ENCODE measurements around the gene GKN2. TPM values are rescaled to one million over a fixed set of nuclear protein-coding genes. Genes with fewer than 3 reads are reported as not detected.
A peak's percentile ranks its signal among the peaks of the same experiment; 100 is the strongest.

GKN2 gene
- total and polyA plus RNA-seq, 2 of the 13 experiments (the other 11 are each of a cell fraction or from before 2014, with no cell fraction given) = not detected

DNA sequence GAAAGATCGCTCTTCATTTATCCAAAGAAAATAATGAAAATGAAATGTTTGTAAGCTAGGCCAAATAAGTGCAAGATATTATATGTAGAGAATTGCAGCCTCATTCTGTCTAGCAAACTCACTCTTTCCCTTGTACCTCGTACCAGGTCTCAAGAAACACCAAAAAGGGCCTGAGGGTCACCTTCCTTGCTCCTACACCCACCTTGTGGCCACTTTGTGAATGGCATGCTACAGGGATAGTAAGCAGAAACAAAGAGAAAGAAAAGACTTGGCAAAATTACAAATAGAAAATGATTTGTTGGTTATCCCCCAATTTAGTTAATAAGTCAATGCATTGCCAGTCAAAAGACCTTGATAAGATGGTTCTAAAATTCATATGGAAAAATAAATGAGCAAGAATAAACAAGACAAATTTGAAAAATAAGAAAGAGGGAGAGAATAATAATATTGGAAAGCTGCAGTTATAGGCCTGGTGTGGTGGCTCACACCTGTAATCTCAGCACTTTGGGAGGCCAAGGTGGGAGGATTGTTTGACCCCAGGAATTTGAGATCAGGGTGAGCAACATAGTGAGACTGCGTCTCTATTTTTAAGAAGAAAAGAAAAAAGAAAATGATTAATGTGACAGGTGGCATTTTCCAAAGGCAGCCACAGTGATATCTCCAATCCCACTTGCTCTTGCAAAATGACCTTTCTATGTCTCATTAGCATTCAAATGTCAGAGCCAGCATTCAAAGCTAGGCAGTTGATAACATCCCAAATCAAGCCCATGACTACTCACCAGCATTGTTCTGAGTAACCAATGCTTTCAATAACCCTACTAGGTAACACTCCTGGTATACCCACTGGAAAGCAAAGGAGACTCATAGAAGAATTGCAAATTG is 42.7 kb downstream of the GKN2 start (continued):
- TF ChIP-seq XRCC5 (optimal IDR thresholded peaks at IDR 0.05; ENCODE audit: low read length) (peak; percentile 34), THAP11 (CRISPR knock-in tag; IDR thresholded peaks at IDR 0.05) (no peak), ELF3 (CRISPR knock-in tag; IDR thresholded peaks at IDR 0.05) (0 out of 2 replicates have a peak, but pooled peaks have one; percentile 25), TRIM24 (CRISPR knock-in tag; IDR thresholded peaks at IDR 0.05) (no peak), TGIF2 (CRISPR knock-in tag; IDR thresholded peaks at IDR 0.05) (no peak)

GRCh38 chr2:68908392-68908970 is 44.2 kb downstream of the GKN2 start:
- H4K20me1 ChIP-seq (ENCODE audit: insufficient read depth, low read length) = no peaks in the 10 kb centered on the region
- H3K4me2 ChIP-seq (ENCODE audit: low read depth, low read length) = peak overlapping the region; percentile 37; the same call in 1 of the 2 replicates
- intact Hi-C loops (cut with micrococcal nuclease; ENCODE audit: unreplicated experiment) (loop anchor here (5.0 kb wide), 1 partner anchor 71 kb away; no protein-coding TSS in a partner anchor), in situ Hi-C loops (cut with HindIII; ENCODE audit: extremely low pct_ligation_motif_present, low pct_unique_long_range_greater_than_20kb) (no loop called here)
- WGBS (ENCODE audit: low lambda C conversion rate) = 4% methylated on average over 4 of the region's 5 CpGs
- peaks cover 10% of the 10 kb centered on the region for H3K4me1 ChIP-seq (ENCODE audit: insufficient read depth, low read length)
- no peak overlapping the region for H3K9ac ChIP-seq (ENCODE audit: insufficient read depth, low read depth, low read length)
- no peaks in the 10 kb centered on the region for H3K9me3 ChIP-seq (ENCODE audit: low read length)
- ATAC-seq = peak; percentile 53
- FAIRE-seq = no peak
- no peaks in the 10 kb centered on the region for H3K79me2 ChIP-seq (ENCODE audit: insufficient read depth, low read length)
- no peak overlapping the region for H2AFZ ChIP-seq (ENCODE audit: low read length)
- ChIA-PET POLR2A (no interaction called here), CTCF (ENCODE audit: low intra/inter-chr PET ratio, low total read pairs) (interaction anchor here (2.9 kb wide), 1 partner anchor 156 kb away, joined by 31 read pairs; no protein-coding TSS in a partner anchor)
- no peak overlapping the region for H3K4me3 ChIP-seq (replicated peaks in 1 of 3; ENCODE audit: insufficient read depth in 1 of 3, low read depth in 2 of 3, low read length in 3 of 3)
- peaks cover 0 to 15% of the 10 kb centered on the region in 2 experiments; a peak in 1 of 5 replicates for H3K27me3 ChIP-seq (ENCODE audit: control insufficient read depth in 1 of 2, insufficient read depth in 2 of 2, low read length in 2 of 2)
- no peaks in the 10 kb centered on the region for H3K36me3 ChIP-seq (replicated peaks in 1 of 2; ENCODE audit: control insufficient read depth in 1 of 2, insufficient read depth in 2 of 2, low read length in 2 of 2)
- no peak for DNase-seq (ENCODE audit: low spot score)
- no TSS peak for BruUV-seq (replicated peaks)
- H3K27ac ChIP-seq (ENCODE audit: extremely low read length, insufficient read depth, low read length) = no peak overlapping the region
- TF ChIP-seq NR2F1 (CRISPR knock-in tag; IDR thresholded peaks at IDR 0.05) = no peak
- no peak for TF ChIP-seq NFKBIZ (CRISPR knock-in tag; IDR thresholded peaks at IDR 0.05)
- TF ChIP-seq TMF1 (CRISPR knock-in tag; IDR thresholded peaks at IDR 0.05; ENCODE audit: low read depth) = no peak
- TF ChIP-seq ZNF570 (CRISPR knock-in tag; IDR thresholded peaks at IDR 0.05; ENCODE audit: borderline replicate concordance) = no peak
- no peak for TF ChIP-seq GABPA (IDR thresholded peaks at IDR 0.05; ENCODE audit: low read depth, low read length)
- peak; percentile 51; the same call in 1 of the 2 replicates for TF ChIP-seq GABPA (CRISPR knock-in tag; IDR thresholded peaks at IDR 0.05; ENCODE audit: low read depth)
- TF ChIP-seq ZFP62 (CRISPR knock-in tag; IDR thresholded peaks at IDR 0.05) = no peak
- TF ChIP-seq GABPB1 (CRISPR knock-in tag; IDR thresholded peaks at IDR 0.05) = peak; percentile 33; the same call in 1 of the 2 replicates
- TF ChIP-seq MYPOP (CRISPR knock-in tag; IDR thresholded peaks at IDR 0.05) = no peak
- TF ChIP-seq NCOA1 (CRISPR knock-in tag; IDR thresholded peaks at IDR 0.05) = no peak
- no peak for TF ChIP-seq EZH2 (conservative IDR thresholded peaks at IDR 0.05; ENCODE audit: low read depth, low read length)
- TF ChIP-seq ZNF180 (CRISPR knock-in tag; IDR thresholded peaks at IDR 0.05; ENCODE audit: borderline replicate concordance, low read depth) = no peak
- no peak for TF ChIP-seq MED13 (CRISPR knock-in tag; IDR thresholded peaks at IDR 0.05)
- no peak for TF ChIP-seq SOX13 (IDR thresholded peaks at IDR 0.05)
- TF ChIP-seq SOX13 (CRISPR knock-in tag; conservative IDR thresholded peaks at IDR 0.05 in 1 of 2, IDR thresholded peaks at IDR 0.05 in 1 of 2) = no peak
- TF ChIP-seq JDP2 (CRISPR knock-in tag; IDR thresholded peaks at IDR 0.05; ENCODE audit: borderline replicate concordance) = no peak
- TF ChIP-seq ZNF468 (CRISPR knock-in tag; IDR thresholded peaks at IDR 0.05) = no peak
- peak; percentile 73; the same call in 1 of the 2 replicates for TF ChIP-seq NFE2 (CRISPR knock-in tag; IDR thresholded peaks at IDR 0.05)
- TF ChIP-seq NR1H2 (CRISPR knock-in tag; IDR thresholded peaks at IDR 0.05; ENCODE audit: borderline replicate concordance, low read depth) = no peak
